K562 (cell line): ENCODE measurements around the gene TSPYL4. TPM values are rescaled to one million over a fixed set of nuclear protein-coding genes. Genes with fewer than 3 reads are reported as not detected.

Experiments used
- ATAC-seq: fragments of 200-7000 bp; cut with Tn5 transposase; 3 replicates; pipeline ENCODE4 v1.9.1; 2020; ENCODE audit warnings: moderate library complexity
- BruUV-seq: library from RNA; stranded (reverse); fragments of 400-500 nt; replicated peaks from 2 replicates; lab custom pipeline; 2021; lab: Mats Ljungman, UMichigan
- CTCF ChIA-PET: fragments of 300-600 bp; formaldehyde crosslinking; extraction: SDS; loops from one replicate; lab custom pipeline; 2021; ENCODE audit warnings: low intra/inter-chr PET ratio; lab: Yijun Ruan, JAX
- POLR2A ChIA-PET: fragments of 300-600, 350-650 bp; sonication (Branson Sonifier 250); formaldehyde crosslinking; extraction: SDS; loops from one replicate; lab custom pipeline; 2021; ENCODE audit warnings: antibody characterized with exemption, inconsistent platforms; lab: Yijun Ruan, JAX
- DNase-seq, 4 experiments: peaks; one replicate each; pipeline versions ENCODE4 v3.0.0 to v3.0.0-alpha.2; 2011 to 2018; ENCODE audit warnings: low spot score in 3 of 4, mixed read lengths in 3 of 4; ENCODE audit errors: extremely low read depth in 1 of 4
- FAIRE-seq: peaks from 2 replicates; lab custom pipeline; 2011; peaks lifted over from hg19 to GRCh38; lab: Jason Lieb, UNC
- H2AFZ ChIP-seq: 2 replicates; pipeline ENCODE4 v1.6.0; 2011; ENCODE audit warnings: low read depth, low read length, control low read depth, inconsistent platforms
- H3K27ac ChIP-seq: fragments of 200-600 bp; 3 replicates; pipeline ENCODE4 v1.8.0; 2011; ENCODE audit warnings: low read depth, mild to moderate bottlenecking, control low read depth, inconsistent platforms, low read length, moderate library complexity, mixed read lengths; ENCODE audit errors: extremely low read depth
- H3K27me3 ChIP-seq, 2 experiments: fragments of 300-600 bp in 1 of 2; 2 replicates in 1 of 2; 3 replicates in 1 of 2; pipeline versions ENCODE4 v1.6.0 to v1.8.0; 2011; ENCODE audit warnings: inconsistent platforms in 2 of 2, low read length in 2 of 2, mild to moderate bottlenecking in 1 of 2, mixed read lengths in 1 of 2, moderate library complexity in 1 of 2; ENCODE audit not compliant: control insufficient read depth in 2 of 2, insufficient read depth in 2 of 2
- H3K36me3 ChIP-seq: fragments of 300-600 bp; 3 replicates; pipeline ENCODE4 v1.8.0; 2011; ENCODE audit warnings: mild to moderate bottlenecking, low read length, inconsistent platforms; ENCODE audit not compliant: control insufficient read depth, insufficient read depth
- H3K4me1 ChIP-seq, 2 experiments: fragments of 200-600 bp in 1 of 2; replicated peaks in 1 of 2; 2 replicates in 1 of 2; 3 replicates in 1 of 2; pipeline versions ENCODE4 v1.5.1 to v1.8.0; 2011; ENCODE audit warnings: inconsistent platforms in 2 of 2, low read length in 2 of 2, mild to moderate bottlenecking in 1 of 2, mixed read lengths in 1 of 2, moderate library complexity in 1 of 2; ENCODE audit not compliant: control insufficient read depth in 2 of 2, insufficient read depth in 2 of 2
- H3K4me2 ChIP-seq: 2 replicates; pipeline ENCODE4 v1.6.1; 2011; ENCODE audit warnings: low read length, control low read depth, inconsistent platforms, mixed read lengths; ENCODE audit not compliant: insufficient read depth
- H3K4me3 ChIP-seq: fragments of 200-600 bp; sonication (generic), shearing (Covaris generic); 2 replicates; pipeline ENCODE4 v1.5.1; 2016; ENCODE audit warnings: control low read depth, inconsistent platforms
- H3K79me2 ChIP-seq: fragments of 200-600 bp; 3 replicates; pipeline ENCODE4 v1.8.0; 2011; ENCODE audit warnings: low read length, inconsistent platforms; ENCODE audit not compliant: control insufficient read depth, insufficient read depth
- H3K9ac ChIP-seq, 2 experiments: 2 replicates each; pipeline versions ENCODE4 v1.6.0 to v1.6.1; 2011; ENCODE audit warnings: low read depth in 2 of 2, low read length in 2 of 2, control low read depth in 1 of 2, inconsistent platforms in 1 of 2, mild to moderate bottlenecking in 1 of 2, mixed read lengths in 1 of 2; ENCODE audit not compliant: insufficient read depth in 1 of 2
- H3K9me1 ChIP-seq: one replicate; pipeline ENCODE4 v1.6.0; 2011; ENCODE audit warnings: inconsistent platforms, mild to moderate bottlenecking, low read length, moderate library complexity; ENCODE audit not compliant: control insufficient read depth, insufficient read depth
- H3K9me3 ChIP-seq: replicated peaks from 2 replicates; pipeline ENCODE4 v1.5.1; 2011; ENCODE audit warnings: low read depth, low read length, inconsistent platforms; ENCODE audit not compliant: control insufficient read depth, insufficient read depth
- H4K20me1 ChIP-seq: replicated peaks from 2 replicates; pipeline ENCODE4 v1.6.1; 2011; ENCODE audit warnings: low read length, inconsistent platforms, mixed read lengths; ENCODE audit not compliant: control insufficient read depth, insufficient read depth
- ARNT ChIP-seq, 2 experiments: fragments of 450-650 bp; IDR thresholded peaks; 2 replicates each; pipeline ENCODE4 v1.6.1; 2016; ENCODE audit warnings: mild to moderate bottlenecking in 1 of 2
- ASH1L ChIP-seq: fragments of 450-650 bp; IDR thresholded peaks from 2 replicates; pipeline ENCODE4 v1.6.1; 2018; ENCODE audit warnings: borderline replicate concordance, mild to moderate bottlenecking, low read depth; ENCODE audit not compliant: partially characterized antibody
- DPF2 ChIP-seq: fragments of 450-650 bp; IDR thresholded peaks from 2 replicates; pipeline ENCODE4 v1.6.1; 2016
- E2F8 ChIP-seq: fragments of 450-650 bp; IDR thresholded peaks from 2 replicates; pipeline ENCODE4 v1.7.1; 2018; ENCODE audit warnings: mild to moderate bottlenecking, low read depth; ENCODE audit not compliant: partially characterized antibody
- FOXJ3 ChIP-seq: sonication (generic); formaldehyde crosslinking; IDR thresholded peaks from 2 replicates; pipeline ENCODE4 v1.4.0; 2020; ENCODE audit warnings: mild to moderate bottlenecking, missing genetic modification reagents
- GTF2A2 ChIP-seq: IDR thresholded peaks from 2 replicates; pipeline ENCODE4 v1.6.1; 2016; ENCODE audit warnings: mild to moderate bottlenecking, missing genetic modification characterization, missing compliant biosample characterization
- HDAC8 ChIP-seq: fragments of 450-650 bp; IDR thresholded peaks from 2 replicates; pipeline ENCODE4 v1.6.1; 2016; ENCODE audit warnings: mild to moderate bottlenecking, missing genetic modification characterization, moderate library complexity, missing compliant biosample characterization
- KAT2B ChIP-seq: IDR thresholded peaks from one replicate; pipeline ENCODE4 v1.6.1; 2012; ENCODE audit warnings: low read depth, mild to moderate bottlenecking, control low read depth, inconsistent platforms, low read length, moderate library complexity
- NFYB ChIP-seq: IDR thresholded peaks from 2 replicates; pipeline ENCODE4 v1.6.1; 2011; ENCODE audit warnings: mild to moderate bottlenecking, moderate library complexity; ENCODE audit not compliant: insufficient read length; ENCODE audit errors: extremely low read depth
- NR2C1 ChIP-seq, 2 experiments: fragments of 450-650 bp; IDR thresholded peaks; 2 replicates each; pipeline ENCODE4 v1.6.1; 2017; ENCODE audit warnings: mild to moderate bottlenecking in 2 of 2, antibody characterized with exemption in 1 of 2, inconsistent platforms in 1 of 2, missing compliant biosample characterization in 1 of 2, missing genetic modification characterization in 1 of 2
- SRSF1 ChIP-seq: fragments of 200-400 bp; formaldehyde crosslinking; IDR thresholded peaks from 2 replicates; pipeline ENCODE4 v1.6.1; 2017; ENCODE audit warnings: mild to moderate bottlenecking, low read depth, low read length, moderate library complexity
- YBX1 ChIP-seq: fragments of 450-650 bp; IDR thresholded peaks from 2 replicates; pipeline ENCODE4 v1.7.1; 2016; ENCODE audit warnings: mild to moderate bottlenecking
- ZBTB8A ChIP-seq: fragments of 450-650 bp; IDR thresholded peaks from 2 replicates; pipeline ENCODE4 v1.6.1; 2018; ENCODE audit warnings: mild to moderate bottlenecking, moderate library complexity; ENCODE audit not compliant: partially characterized antibody
- ZNF324 ChIP-seq: fragments of 250-450 bp; sonication (Bioruptor Pico); IDR thresholded peaks from 2 replicates; pipeline ENCODE4 v1.4.0; 2020; ENCODE audit warnings: mild to moderate bottlenecking
- ZNF398 ChIP-seq: fragments of 250-450 bp; sonication (Bioruptor Pico); IDR thresholded peaks from 2 replicates; pipeline ENCODE4 v1.8.0; 2021; ENCODE audit warnings: moderate library complexity, mild to moderate bottlenecking, inconsistent platforms
- ZNF41 ChIP-seq: fragments of 250-450 bp; sonication (Bioruptor Pico); conservative IDR thresholded peaks from 2 replicates; pipeline ENCODE4 v1.4.0; 2020; ENCODE audit warnings: mild to moderate bottlenecking
- WGBS: fragments of 100-300 bp; shearing (Covaris generic); methylation state at CpG from one replicate; pipeline ENCODE4 v1.1.6; 2016; ENCODE audit warnings: low coverage, mixed read lengths; ENCODE audit not compliant: insufficient coverage; ENCODE audit errors: missing lambda C conversion rate; 5-methylcytosine and 5-hydroxymethylcytosine counted together
- in situ Hi-C: fragments of 300-500 bp; cut with MboI; formaldehyde crosslinking; loops from 4 replicates; pipeline ENCODE4 v1.15.0; 2018; ENCODE audit warnings: inconsistent platforms, mixed read lengths
- intact Hi-C: fragments of 100-400 bp; cut with micrococcal nuclease; formaldehyde crosslinking; loops from 2 replicates; pipeline ENCODE4 v1.14.2; 2022
- polyA plus RNA-seq, 8 experiments: library from polyadenylated mRNA; depleted of rRNA in 4 of 8; stranded (reverse) in 5 of 8; unstranded in 3 of 8; fragments of >200 nt; fragmentation: Nextera tagmentation in 2 of 8; fragmentation: Illumina TruSeq in 1 of 8; extraction: Ambion mirVana in 2 of 8; extraction: Trizol in 1 of 8; gene quantifications; 2 replicates each; pipeline versions ENCODE4 v1.2.1 to v1.2.3, GENCODE V29; 2011 to 2014; ENCODE audit warnings: inconsistent platforms in 1 of 8, missing spikeins in 1 of 8
- total RNA-seq, 7 experiments: library from RNA; depleted of rRNA in 6 of 7; stranded (reverse); fragments of >200 nt in 6 of 7; fragmentation: Illumina TruSeq in 2 of 7; extraction: Trizol in 2 of 7; gene quantifications; 2 replicates each; pipeline versions ENCODE4 v1.2.1 to v1.2.3, GENCODE V29; 2011 to 2021; ENCODE audit warnings: low replicate concordance in 1 of 7
- TF ChIP-seq, protein P1 (sequence below): fragments of 450-650 bp; IDR thresholded peaks from 2 replicates; pipeline ENCODE4 v1.6.1; 2016; ENCODE audit warnings: antibody characterized with exemption

The TSPYL4 gene
- total and polyA plus RNA-seq, 9 of the 15 experiments (the other 6 are each of a cell fraction or from before 2014, with no cell fraction given) = 0.69 to 18.0 (median 9.1) TPM

DNA sequence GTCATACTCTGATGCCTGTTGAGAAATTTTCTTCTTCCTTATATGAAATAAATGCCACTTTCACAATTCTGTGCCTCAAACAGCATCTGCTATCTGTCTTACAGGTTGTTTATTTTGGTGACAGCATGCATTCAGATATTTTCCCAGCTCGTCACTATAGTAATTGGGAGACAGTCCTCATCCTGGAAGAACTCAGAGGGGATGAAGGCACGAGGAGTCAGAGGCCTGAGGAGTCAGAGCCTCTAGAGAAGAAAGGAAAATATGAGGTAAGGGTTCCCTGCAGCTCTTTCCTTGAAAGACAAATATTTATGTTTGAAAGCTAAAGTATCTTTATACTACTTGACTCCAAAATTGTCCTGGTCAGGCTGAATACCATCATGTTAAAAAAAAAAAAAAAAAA lies 15.8 kb downstream of the TSPYL4 start:
- Histone ChIP-seq H3K36me3 (no peaks in the 10 kb centered on the region), H3K9ac (no peak overlapping the region), H3K9me3 (no peaks in the 10 kb centered on the region), H3K9me1 (no peaks in the 10 kb centered on the region), H2AFZ (no peak overlapping the region), H4K20me1 (no peaks in the 10 kb centered on the region), H3K27me3 (no peaks in the 10 kb centered on the region), H3K79me2 (no peaks in the 10 kb centered on the region), H3K4me2 (no peak overlapping the region), H3K27ac (no peak overlapping the region), H3K4me3 (no peak overlapping the region), H3K4me1 (no peaks in the 10 kb centered on the region)
- DNase-seq (no peak), FAIRE-seq (no peak), ATAC-seq (no peak)
- intact Hi-C loops (no loop called here), in situ Hi-C loops (no loop called here)
- CTCF ChIA-PET = no interaction called here
- BruUV-seq = no TSS peak
- WGBS = 57% methylated on average over 2 of the region's 2 CpGs
- POLR2A ChIA-PET = interaction anchor here (2.4 kb wide), 1 partner anchor 17 kb away, joined by 6 read pairs; the partner anchor contains the start of gene TSPYL4
- TF ChIP-seq GTF2A2 (tag) = no peak
- TF ChIP-seq ZNF41 (CRISPR knock-in tag) = no peak
- TF ChIP-seq SRSF1 = no peak
- no peak for TF ChIP-seq NFYB
- TF ChIP-seq, protein P1, sequence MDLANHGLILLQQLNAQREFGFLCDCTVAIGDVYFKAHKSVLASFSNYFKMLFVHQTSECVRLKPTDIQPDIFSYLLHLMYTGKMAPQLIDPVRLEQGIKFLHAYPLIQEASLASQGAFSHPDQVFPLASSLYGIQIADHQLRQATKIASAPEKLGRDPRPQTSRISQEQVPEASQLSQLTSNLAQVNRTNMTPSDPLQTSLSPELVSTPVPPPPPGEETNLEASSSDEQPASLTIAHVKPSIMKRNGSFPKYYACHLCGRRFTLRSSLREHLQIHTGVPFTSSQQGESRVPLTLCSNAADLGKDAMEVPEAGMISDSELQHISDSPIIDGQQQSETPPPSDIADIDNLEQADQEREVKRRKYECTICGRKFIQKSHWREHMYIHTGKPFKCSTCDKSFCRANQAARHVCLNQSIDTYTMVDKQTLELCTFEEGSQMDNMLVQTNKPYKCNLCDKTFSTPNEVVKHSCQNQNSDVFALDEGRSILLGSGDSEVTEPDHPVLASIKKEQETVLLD = no peak
- no peak for TF ChIP-seq NR2C1 (IDR thresholded peaks at IDR 0.05)
- TF ChIP-seq NR2C1 (tag; IDR thresholded peaks at IDR 0.05) = no peak
- TF ChIP-seq FOXJ3 (CRISPR knock-in tag) = no peak
- TF ChIP-seq E2F8 = no peak
- TF ChIP-seq ZBTB8A = no peak
- no peak for TF ChIP-seq KAT2B
- no peak for TF ChIP-seq YBX1
- no peak for TF ChIP-seq ZNF324 (CRISPR knock-in tag)
- TF ChIP-seq DPF2 = no peak
- no peak for TF ChIP-seq ASH1L
- TF ChIP-seq ZNF398 (CRISPR knock-in tag) = no peak
- no peak for TF ChIP-seq ARNT (IDR thresholded peaks at IDR 0.05)
- no peak for TF ChIP-seq HDAC8 (tag)
